Ureter (tissue), 1 donor: Measurements from ENCODE around the gene PTPRM. TPM values are rescaled to one million over a fixed set of nuclear protein-coding genes. Genes with fewer than 3 reads are reported as not detected.

Experiments
- DNase-seq: peaks from one replicate; pipeline ENCODE4 v3.0.0-alpha.2; 2020; ENCODE audit warnings: low spot score
- total RNA-seq: library from RNA; stranded (reverse); gene quantifications from one replicate; pipeline ENCODE4 v1.2.4, GENCODE V29; 2023
- donor health status: DM: yes; HTN: yes; CAD: no.

PTPRM gene
- total RNA-seq, 1 donor from 2014 or later = 148 TPM

DNA sequence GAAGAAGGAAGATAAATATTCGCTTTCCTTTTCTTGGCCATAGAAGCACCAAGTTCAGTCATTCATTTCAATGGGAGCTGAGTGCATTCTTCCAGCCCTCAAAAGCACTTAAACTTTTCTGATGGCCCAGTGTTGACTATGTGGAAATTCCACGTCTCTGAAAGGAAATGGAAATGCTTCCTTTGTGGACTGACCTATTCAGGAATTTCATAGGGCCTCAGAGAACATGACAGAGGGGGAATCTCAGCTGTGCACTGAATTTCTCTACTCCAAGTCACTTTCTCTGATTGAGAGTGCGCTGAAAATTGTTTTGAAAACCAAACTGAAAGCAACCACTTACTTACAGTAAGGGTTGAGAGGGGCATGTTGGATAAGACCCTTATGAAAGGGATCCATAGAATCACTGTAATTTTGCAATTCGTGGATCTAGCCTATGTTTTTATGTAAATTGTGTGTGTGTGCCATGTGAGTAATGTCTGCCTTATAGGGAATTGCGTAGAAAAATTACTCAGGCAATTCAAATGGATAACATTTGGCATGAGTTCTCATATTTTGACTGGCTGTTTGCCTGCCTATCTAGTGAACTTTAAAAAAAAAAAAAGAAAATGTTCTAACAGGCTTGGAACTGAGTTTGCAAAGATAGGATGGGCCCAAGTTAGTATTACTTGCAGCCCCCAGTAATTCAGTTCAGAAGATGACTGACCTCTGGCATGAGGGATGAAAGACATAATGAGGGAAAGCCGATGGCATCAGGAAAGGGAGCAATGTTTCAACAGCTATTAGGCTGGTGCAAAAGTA, 437.0 kb downstream of the PTPRM start:
- DNase-seq = no peak

DNA sequence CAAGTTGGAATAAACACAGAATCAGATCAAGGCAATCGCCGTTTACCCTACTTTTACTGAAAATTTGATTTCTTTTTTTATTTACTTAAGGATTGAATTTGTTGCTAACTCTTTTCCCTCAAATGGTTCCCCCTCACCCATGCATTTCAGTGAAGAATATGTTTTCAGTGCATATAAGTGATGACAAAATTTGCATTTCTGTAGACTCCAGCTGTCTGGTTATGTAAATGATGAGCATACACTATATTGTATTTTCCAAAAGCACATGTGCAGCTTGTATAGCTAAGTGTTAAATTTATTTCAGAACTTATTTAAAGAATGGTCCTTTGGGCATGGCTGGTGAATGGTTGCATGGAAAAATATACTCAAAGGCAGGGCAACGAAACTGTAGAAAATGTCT, 437.7 kb downstream of the PTPRM start:
- no peak for DNase-seq

GRCh38 chr18:8005870-8006569, 438.9 kb downstream of the PTPRM start:
- no peak for DNase-seq

GRCh38 chr18:8006979-8007378, 439.9 kb downstream of the PTPRM start:
- DNase-seq = no peak

DNA sequence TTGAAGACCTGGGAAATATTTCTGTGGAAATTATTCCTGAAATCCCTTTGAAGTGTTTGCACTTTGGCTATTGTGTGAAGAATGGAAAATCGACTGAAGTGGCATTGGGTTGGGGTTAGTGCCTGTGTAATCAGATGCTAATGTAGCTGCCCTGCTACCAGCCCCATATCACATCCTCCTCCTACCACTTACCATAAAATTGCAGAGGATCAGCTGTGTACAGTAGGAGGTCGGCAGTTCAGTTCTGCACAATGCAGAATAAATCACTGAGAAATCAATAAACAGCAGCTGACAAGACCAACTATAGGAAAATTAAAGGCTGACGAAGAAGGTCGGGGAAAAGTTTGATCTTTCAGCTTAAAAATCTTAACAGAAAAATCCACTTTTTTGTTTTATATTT, 440.9 kb downstream of the PTPRM start:
- no peak for DNase-seq

DNA sequence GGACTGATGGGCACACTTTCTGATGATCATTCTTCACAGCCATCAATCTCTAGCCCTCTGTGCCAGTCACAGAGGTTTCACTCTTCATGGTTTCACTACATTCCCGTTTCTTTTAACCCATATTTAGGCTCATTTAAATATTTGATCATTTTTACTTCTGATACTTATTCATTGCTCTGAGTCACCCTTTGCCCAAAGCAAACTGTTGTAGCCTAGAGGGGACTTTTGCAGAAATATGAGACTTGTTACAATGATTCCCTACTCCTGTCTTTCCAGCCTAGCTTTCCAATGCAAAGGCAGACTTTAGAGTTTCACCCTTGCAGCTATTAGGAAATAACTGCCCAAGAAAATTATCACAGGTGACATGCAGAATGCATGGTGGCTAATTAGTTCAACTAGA, 444.2 kb downstream of the PTPRM start:
- DNase-seq = no peak

DNA sequence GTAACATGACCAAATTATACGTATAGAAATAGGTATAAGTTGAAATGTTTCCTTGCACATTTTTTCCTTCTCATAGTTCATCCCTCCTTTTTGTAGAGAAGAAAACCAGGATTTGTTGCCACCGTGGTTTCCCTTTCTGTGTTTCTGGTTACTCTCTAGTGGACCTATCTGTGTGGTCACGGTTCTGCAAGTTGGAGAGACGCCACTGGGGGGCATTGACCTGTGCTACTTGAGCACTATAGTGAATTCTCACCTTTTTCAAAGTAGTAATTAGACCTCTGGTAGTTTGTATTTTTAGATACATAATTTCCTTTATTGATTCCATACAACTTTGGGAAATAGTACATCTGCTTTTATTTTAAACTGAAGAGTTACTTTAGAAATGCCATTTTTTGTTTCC, 444.8 kb downstream of the PTPRM start:
- no peak for DNase-seq

DNA sequence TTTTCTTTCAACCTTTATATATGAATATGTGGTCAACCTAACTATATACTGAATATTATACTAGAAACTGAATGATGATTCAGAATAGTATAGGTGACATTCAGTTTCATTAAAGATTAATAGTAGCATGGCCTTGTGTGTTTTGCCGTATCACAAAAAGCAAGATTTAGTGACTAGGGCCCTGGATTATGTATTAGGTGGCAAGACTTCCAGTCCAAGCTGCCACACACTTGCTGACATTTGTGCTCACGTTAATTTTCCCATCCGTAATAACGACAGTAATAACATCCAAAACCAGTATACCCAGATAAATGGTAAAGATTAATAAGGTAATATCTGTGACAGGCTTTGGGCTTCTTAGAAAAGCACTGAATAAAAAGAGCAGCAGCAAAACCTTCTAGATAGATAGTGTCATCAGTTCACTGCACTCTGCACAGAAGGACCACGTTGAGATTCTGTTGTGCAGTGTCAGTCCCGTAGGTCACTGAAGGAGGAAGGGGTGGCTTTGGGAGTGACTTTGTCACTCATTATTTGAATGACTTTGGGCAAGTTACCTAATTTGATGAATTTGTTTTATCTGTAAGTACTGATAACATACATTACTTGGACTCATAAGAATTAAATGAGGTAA, 451.7 kb downstream of the PTPRM start:
- DNase-seq = no peak

- no peak for DNase-seq
Measured at GRCh38 chr18:8019600-8019999, 452.5 kb downstream of the PTPRM start.

DNA sequence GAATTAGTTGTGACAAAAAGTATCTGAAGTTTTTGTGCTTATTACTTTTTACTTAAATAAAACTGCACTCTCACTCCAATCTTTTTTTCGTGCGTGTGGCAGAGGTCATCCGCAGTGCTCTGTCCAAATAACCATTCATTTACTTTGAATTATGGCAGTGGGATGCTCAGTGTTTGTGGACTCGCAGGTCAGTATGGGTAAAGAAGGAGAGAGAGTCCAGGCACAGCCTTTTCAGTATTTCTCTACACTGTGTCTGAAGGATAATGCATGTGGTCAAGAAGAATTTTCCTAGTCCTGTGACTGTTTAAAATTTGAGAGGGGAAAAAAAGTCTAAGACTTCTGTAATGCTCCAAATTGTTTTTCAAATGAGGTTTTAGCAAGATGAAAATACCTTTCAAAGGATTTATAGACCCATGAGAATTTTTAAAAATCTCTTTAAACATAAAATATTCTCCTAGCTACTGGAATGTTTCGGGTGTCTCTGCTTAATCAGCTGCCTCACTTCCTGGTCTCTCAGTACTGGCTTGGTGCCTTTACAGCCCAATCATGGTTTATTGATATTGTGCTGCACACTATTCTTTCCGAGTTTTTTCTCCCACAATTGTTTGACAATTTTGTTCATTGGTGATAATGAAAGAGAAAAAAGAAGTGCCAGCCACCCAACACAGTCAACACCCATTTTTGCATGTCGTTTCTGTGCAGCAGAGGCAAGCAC, 453.2 kb downstream of the PTPRM start:
- no peak for DNase-seq

DNA sequence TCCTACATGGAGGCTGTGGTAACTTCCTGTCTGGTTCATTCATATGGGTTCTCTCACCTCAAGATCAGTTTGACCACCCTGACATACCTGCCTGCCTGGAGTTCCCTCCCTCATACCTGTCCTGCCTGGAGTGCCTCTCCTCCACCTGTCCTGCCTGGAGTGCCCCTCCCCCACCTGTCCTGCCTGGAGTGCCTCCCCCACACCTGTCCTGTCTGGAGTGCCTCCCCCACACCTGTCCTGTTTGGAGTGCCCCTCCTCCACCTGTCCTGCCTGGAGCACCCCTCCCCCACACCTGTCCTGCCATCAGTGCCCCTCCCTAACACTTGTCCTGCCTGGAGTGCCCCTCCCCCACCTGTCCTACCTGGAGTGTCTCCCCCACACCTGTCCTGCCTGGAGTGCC, 461.9 kb downstream of the PTPRM start:
- DNase-seq = no peak

DNA sequence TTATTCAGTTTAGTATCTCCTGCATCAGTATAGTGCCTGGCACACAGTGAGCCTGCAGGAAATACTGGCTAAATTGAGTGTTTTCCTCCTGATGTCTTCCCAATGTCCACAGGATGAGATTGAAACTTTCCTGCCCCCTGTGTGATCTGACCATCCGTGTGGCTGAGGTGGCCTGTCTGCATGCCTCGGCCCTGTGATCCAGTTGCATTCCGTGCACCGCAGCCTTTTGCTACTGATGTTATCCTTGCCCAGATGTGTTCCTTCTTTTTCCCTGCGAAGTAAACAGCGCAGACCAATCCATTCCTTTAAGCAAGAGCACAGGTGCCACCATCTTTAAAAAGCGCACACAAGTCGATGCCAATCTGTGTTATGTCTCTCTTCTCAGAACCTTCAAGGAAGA, 462.6 kb downstream of the PTPRM start:
- DNase-seq = no peak

DNA sequence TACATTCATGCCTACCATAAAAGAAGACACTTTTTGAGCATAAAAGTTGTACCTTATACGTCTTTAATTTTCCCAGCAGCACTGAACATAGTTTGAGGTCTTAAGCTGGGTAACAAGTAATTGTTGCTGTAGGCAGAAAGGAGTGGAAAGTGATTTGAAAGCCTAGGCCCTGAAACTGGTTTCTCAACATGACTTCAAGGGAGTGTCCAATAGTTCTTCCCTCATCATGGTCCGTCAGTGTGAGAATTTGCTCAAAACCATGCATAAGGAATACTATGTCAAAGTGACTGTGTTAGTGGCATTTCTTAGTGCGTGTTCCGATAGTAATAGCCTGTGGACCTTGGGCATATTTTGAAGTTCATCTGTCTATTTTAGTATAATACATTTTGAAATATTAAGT, 463.1 kb downstream of the PTPRM start:
- no peak for DNase-seq

- DNase-seq = no peak
Measured at GRCh38 chr18:8031496-8031895, 464.4 kb downstream of the PTPRM start.

GRCh38 chr18:8034674-8035073, 467.6 kb downstream of the PTPRM start:
- DNase-seq = no peak

GRCh38 chr18:8036551-8036950, 469.4 kb downstream of the PTPRM start:
- no peak for DNase-seq

GRCh38 chr18:8037296-8037695, 470.2 kb downstream of the PTPRM start:
- DNase-seq = no peak

- no peak for DNase-seq
Measured at GRCh38 chr18:8040021-8040420, 472.9 kb downstream of the PTPRM start.

DNA sequence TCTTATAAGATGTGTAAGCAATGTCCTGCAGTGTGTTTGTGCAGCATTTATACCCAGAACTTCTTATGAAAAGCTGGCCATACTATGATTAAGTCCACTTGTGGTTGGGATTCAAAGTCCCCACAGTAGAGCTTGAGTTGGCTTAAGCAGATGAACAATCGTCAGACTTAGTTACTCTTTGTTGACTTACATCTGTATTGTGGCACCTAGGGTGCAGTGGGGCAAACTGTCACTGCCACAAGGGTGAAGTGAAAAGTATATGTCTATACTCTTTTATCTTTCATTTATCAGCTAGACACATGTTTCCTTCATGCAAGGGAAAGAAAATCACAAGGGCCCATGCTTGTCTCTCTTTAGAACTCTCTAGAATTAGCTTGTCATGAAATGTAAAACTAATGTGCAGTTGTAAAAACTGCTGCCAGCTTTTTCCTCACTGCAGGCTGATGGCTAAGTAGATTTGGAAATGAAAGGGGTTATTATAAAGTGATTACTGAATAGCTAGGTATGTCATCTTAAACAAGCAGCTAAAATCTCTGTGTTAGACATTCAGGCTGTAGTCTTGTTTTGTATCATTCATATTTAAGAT, 474.5 kb downstream of the PTPRM start:
- DNase-seq = no peak

DNA sequence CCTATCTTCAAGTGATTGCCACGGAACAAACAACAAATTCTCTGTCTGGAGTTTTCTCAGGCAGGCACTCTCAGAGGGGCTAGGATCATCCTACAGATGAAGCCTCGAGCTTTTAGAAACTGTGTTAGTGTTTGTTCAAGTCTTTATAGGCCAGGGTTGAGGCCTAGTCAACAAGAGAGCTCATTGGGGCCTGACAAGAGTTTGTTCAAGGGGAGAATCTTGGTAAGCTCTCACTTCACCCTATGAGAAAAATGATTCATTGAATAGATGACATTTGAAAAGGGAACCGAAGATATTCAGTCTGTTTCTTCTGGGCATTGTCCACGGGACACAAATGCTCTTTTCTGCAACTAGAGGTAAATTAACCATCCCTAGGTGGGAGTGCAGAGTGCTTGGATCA, 476.9 kb downstream of the PTPRM start:
- DNase-seq = no peak

DNA sequence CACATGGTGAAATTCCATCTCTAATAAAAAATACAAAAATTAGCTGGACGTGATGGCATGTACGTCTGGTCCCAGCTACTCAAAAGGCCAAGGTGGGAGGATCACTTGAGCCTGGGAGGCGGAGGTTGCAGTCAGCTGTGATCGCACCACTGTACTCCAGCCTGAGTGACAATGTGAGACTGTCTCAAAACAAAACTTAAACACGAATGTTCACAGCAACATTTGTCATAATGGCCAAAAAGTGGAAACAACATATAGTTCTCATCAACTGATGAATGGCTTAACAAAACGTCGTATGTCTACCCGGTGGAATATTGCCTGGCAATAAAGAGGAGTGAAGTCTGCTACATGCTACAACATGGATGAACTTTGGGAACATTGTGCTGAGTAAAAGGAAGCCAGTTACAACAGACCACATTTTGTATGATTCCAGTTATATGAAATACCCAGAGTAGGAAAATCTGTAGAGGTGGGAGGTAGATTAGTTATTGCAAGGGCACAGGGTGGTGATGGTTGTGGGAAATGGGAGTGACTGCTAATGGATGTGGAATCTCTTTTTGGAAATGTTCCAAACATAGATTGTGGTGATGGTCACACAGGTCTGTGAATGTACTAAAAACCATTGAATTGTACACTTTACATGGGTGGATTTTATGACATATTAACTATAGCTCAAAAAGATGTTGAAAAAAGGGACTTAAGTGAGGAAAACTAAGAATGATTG, 478.2 kb downstream of the PTPRM start:
- DNase-seq = no peak
